Suprapubic skin (tissue), 4 donors: ENCODE data around the gene ISL2.

Source experiments
- POLR2A ChIP-seq, 2 donors: fragments of 450-650 bp; IDR thresholded peaks; one replicate each; pipeline ENCODE4 v1.6.1; 2017; ENCODE audit warnings: antibody characterized with exemption in 2 of 2, mild to moderate bottlenecking in 2 of 2, moderate library complexity in 2 of 2
- POLR2AphosphoS5 ChIP-seq, 3 donors: sonication (generic); formaldehyde crosslinking; IDR thresholded peaks; one replicate each; pipeline ENCODE4 v1.6.1; 2017; ENCODE audit warnings: antibody characterized with exemption in 3 of 3
- TF ChIP-seq, protein P1 (sequence below), 2 donors: fragments of 200-600 bp in 1 of 2; fragments of 450-650 bp in 1 of 2; sonication (generic) in 1 of 2; IDR thresholded peaks; one replicate each; pipeline ENCODE4 v1.5.1; 2016 to 2019; ENCODE audit warnings: antibody characterized with exemption in 2 of 2, mild to moderate bottlenecking in 1 of 2, moderate library complexity in 1 of 2

DNA sequence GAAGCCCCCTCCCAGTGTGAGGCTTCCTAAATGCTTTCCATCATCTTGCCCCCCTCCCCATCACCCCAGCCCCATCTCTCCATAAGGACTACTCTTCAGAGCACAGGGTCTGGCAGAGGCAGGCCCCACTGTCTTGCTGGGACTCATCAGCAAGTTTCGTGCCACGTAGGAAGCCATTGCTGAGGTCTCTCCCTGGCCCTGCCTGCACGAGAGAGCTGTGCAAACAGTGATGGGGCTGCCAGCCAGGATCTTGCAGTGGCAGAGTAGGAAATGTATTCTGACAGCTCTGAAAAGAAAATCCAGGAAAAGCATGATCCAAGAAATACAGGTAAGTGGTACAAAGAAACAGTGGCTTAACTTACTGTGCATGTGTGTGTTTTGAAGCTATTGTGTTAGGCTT, 22.6 kb downstream of the ISL2 start:
- TF ChIP-seq, protein P1, sequence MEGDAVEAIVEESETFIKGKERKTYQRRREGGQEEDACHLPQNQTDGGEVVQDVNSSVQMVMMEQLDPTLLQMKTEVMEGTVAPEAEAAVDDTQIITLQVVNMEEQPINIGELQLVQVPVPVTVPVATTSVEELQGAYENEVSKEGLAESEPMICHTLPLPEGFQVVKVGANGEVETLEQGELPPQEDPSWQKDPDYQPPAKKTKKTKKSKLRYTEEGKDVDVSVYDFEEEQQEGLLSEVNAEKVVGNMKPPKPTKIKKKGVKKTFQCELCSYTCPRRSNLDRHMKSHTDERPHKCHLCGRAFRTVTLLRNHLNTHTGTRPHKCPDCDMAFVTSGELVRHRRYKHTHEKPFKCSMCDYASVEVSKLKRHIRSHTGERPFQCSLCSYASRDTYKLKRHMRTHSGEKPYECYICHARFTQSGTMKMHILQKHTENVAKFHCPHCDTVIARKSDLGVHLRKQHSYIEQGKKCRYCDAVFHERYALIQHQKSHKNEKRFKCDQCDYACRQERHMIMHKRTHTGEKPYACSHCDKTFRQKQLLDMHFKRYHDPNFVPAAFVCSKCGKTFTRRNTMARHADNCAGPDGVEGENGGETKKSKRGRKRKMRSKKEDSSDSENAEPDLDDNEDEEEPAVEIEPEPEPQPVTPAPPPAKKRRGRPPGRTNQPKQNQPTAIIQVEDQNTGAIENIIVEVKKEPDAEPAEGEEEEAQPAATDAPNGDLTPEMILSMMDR (IDR thresholded peaks at IDR 0.05) = no peak
- no peak for TF ChIP-seq POLR2AphosphoS5 (IDR thresholded peaks at IDR 0.05)
- no peak for TF ChIP-seq POLR2A (IDR thresholded peaks at IDR 0.05)
